HG03095 (cell line): Measurements from ENCODE around the gene METTL22.

Source experiments
- ATAC-seq: cut with Tn5 transposase; IDR thresholded peaks from one replicate; pipeline ENCODE4 v1.9.1; 2021; ENCODE audit warnings: moderate library complexity; ENCODE audit not compliant: unreplicated experiment

METTL22 gene

DNA sequence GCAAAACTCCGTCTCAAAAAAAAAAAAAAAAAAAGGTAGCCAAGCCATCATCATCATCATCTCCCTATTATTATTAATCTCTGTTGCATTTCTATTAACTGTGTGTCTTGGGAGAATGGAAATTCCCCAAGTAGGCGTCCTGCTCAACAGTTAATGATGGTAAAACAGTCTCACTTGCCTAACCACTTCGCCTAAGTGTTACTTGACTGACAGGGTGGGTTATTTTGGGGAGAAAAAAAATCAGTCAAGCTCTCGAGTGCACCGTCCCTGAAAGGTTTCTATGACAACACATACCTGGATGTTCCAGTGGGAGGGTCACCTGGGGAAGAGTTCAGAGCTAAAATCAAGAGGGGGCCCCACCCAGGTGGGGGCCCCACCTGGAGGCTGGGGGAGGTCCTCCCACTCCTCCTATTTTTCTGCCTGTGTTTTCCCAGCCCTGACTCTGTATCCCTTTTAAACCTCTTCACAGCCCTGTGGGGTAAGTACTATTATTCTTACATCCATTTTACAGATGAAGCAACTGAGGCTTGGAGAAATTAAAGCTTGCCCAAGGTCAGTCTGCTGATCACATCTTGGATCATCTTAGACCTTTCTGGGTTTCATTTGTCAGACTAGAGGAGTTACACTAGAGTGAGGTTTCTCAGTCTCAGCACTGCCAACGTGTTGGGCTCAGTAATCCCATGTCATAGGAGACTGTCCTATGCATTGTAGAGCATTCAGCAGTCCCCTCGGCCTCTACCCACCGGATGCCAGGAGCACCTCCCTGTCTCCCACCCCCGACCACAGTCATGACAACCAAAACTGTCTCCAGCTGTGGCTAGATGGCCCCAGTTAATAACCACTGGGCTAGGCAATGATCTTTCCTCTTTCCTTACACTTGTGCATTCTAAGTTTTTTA lies 41.9 kb downstream of the METTL22 start:
- no peak for ATAC-seq

DNA sequence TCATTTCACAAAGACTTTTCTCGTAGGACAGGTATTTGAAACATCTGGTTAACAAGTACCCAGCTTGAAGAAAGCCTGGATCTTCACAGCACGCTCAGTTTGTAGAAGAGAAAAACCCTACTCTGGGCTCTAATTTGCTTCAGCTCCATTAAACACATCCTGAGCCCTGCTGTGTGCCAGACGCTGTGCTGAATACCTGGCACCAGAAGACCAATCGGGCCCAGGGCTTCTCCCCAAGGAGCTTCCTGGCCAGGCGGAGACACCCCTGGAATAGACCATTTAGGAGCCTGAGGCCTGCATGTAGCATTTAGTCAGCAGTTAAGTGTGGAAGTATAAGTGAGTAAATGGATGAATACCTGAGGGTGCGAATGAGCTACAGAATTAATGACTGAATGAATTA lies 44.0 kb downstream of the METTL22 start:
- no peak for ATAC-seq

GRCh38 chr16:8667492-8667891 lies 46.0 kb downstream of the METTL22 start:
- ATAC-seq: no peak

- no peak for ATAC-seq
Measured at GRCh38 chr16:8668113-8668512, 46.6 kb downstream of the METTL22 start.

GRCh38 chr16:8669481-8669880 lies 48.0 kb downstream of the METTL22 start:
- ATAC-seq: no peak

DNA sequence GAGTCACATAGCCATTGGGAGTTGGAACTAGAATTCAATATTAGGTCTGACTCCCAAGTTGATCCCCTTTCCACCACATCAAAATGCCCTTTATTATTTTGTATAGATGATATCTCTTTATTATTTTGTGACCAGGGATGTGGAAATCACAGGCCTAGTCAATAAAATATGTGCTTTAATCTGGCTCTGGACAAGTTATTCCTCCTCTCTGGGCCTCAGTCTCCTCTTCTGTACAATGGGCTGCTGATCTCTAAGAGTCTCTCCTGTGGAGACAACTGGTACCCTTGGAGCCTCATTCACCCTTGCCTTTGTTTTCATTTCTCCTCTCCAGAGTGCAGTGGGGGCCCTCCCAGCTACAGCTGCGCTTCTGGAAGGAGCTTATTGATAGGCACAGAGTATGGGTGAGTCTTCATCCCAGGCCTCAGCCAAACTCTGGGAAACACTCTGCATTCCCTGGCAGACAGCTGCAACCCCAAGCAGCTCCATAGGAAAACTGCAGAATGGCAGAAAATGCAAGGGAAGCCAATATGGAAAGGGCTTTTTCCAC lies 48.6 kb downstream of the METTL22 start:
- no peak for ATAC-seq

DNA sequence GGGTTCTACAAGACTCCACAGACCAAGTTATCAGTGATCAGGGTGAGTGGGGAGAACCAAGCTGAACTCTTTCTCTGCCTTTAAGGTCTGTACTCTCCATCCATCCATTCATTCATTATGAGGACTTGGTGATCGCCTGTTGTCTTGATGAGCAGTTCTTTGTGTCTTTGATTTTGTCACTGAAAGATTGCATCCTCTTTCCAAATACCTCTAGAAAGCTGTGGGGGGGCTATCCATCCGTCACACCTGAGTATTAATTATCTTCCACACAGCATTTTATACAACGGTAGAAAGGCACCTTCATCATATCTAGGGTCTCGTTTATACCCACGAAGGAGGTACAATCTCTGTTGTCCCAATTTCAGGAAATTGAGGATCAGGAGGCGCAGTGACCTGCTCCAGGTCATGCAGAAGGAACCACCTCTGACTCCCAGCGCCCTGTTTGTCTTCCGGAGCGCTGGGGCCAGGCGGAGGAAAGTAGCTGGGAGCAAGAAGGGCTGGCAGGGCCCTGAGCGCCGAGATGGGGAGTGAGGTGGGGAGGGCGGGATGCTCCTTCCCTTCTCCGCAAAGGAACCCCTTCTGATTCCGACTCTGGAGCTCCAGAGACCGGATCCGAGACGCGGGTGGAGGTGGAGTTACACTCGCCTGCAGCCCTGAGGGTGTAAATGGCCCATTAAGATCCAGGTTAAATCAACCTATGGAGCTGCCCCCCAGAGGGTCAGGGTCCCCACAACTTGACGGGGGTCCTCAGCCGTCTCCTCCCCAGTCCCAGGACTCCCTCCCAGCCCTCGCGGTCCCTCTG lies 52.3 kb downstream of the METTL22 start:
- peak; percentile 37 for ATAC-seq

GRCh38 chr16:8674413-8675022 lies 53.0 kb downstream of the METTL22 start, which contains the start of gene ABAT:
ABAT (plus strand) TSS chr16:8674617; CDS start chr16:8735740, 61,123 bp downstream.
- peak; percentile 100 for ATAC-seq

GRCh38 chr16:8675183-8676159 lies 54.0 kb downstream of the METTL22 start:
- no peak for ATAC-seq

- no peak for ATAC-seq
Measured at GRCh38 chr16:8676160-8676547, 54.7 kb downstream of the METTL22 start.

- ATAC-seq: no peak
Measured at GRCh38 chr16:8676737-8677375, 55.4 kb downstream of the METTL22 start.

GRCh38 chr16:8677481-8677880 lies 56.0 kb downstream of the METTL22 start:
- no peak for ATAC-seq

DNA sequence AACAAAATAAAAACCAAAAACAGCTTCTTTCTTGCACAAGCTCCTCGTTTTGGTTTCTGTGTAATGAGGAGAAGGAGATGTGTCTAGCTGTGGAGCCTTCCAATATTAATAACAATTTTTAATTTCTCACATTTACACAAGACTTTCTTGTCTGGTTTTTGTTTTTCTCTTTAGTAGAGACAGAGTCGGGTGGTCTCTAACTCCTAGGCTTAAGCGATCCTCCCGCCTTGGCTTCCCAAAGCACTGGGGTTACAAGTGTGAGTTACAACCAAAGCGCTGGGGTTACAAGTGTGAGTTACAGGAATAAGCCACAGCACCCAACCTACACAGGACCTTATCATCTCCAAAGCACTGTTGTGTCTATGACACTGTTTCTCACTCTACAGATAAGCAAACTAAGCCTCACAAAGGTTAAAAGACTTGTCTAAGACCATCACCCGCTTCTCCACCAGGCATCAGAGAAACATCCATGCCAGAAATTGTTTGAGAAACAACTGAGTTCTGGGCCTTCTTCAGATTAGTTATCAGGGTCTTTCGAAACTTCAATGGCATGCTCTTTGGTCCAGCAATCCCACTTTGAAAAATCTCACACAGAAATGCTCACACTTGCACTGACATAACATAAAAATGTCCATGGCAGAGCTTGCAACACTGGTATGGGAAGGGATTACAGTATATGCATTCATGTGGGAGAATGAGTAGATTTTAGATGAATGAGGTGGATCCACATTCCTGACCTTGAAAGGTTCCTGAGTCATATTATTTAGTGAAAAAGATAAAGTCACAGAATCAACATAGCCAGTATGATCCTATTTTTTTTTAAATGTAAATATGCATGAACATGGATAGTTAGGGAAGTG lies 56.8 kb downstream of the METTL22 start:
- no peak for ATAC-seq

DNA sequence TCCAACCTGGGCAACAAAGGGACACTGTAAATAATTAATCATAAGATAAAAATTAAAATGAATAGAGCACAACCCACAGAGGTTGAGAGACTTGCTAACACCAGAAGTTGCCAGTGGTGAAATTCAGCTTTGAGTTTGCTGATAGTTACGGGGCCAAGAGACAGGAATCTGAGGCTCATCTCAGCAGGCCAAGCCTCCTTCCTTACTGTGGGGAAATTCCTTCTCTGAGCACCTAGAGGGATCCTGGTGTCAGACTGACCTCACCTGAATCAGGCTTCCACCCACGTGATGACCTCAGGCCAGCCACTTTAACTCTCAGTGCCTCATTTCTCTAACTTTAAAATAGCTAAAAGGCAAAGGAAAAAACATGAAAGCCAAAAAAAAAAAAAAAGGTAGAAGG lies 57.7 kb downstream of the METTL22 start:
- no peak for ATAC-seq

- ATAC-seq: no peak
Measured at GRCh38 chr16:8682551-8683259, 61.2 kb downstream of the METTL22 start.

- ATAC-seq: no peak
Measured at GRCh38 chr16:8683640-8684039, 62.1 kb downstream of the METTL22 start.

DNA sequence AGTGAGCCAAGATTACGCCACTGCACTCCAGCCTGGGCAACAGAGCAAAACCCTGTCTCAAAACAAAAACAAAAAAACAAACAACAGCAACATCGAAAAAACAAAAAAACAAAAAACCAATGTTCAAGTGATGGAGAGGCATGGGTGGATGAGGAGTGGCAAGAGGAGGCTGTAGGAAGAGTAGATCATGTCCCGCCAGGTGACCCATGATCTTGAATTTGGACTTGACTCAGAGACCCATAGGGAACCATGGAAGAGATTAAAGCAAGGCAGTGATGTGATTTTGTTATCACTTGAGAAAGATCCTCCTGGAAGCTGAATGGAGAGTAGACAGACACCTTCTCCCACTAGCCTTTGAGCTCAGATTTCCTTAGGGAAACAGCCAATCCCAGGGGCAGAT lies 64.1 kb downstream of the METTL22 start:
- ATAC-seq: no peak

GRCh38 chr16:8686031-8686621 lies 64.6 kb downstream of the METTL22 start:
- ATAC-seq: no peak
